Astrocyte (in vitro differentiated cells and primary cell): ENCODE data around the gene CPO.

Experiments used
- EZH2 ChIP-seq: IDR thresholded peaks from 2 replicates; pipeline ENCODE4 v1.6.1; 2012; ENCODE audit warnings: mild to moderate bottlenecking, low read length, inconsistent platforms; ENCODE audit not compliant: insufficient read depth
- TF ChIP-seq, protein P1 (sequence below): IDR thresholded peaks from 2 replicates; pipeline ENCODE4 v1.5.1; 2011; ENCODE audit warnings: low read depth, mild to moderate bottlenecking, inconsistent platforms, low read length, moderate library complexity; ENCODE audit not compliant: insufficient read depth

DNA sequence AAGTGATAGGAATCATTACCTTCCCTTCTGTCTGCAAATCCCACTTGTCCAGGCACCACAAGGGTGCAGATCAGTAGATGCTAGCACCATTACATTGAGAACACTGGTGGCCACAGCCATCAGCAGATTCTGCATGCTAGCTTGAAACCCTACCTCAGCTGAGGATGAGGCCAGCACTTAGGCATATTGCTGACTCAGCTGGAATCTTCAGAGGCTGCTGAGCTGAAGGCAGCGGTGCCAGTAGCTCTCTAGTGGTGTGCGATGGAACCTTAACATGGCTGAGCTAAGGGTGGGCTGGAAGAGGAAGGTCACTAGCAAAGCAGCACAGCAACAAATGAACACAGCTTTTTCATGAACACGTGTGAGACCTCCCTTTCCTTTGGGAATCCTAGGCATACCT, 19.0 kb upstream of the CPO start:
- TF ChIP-seq EZH2 = no peak
- TF ChIP-seq, protein P1, sequence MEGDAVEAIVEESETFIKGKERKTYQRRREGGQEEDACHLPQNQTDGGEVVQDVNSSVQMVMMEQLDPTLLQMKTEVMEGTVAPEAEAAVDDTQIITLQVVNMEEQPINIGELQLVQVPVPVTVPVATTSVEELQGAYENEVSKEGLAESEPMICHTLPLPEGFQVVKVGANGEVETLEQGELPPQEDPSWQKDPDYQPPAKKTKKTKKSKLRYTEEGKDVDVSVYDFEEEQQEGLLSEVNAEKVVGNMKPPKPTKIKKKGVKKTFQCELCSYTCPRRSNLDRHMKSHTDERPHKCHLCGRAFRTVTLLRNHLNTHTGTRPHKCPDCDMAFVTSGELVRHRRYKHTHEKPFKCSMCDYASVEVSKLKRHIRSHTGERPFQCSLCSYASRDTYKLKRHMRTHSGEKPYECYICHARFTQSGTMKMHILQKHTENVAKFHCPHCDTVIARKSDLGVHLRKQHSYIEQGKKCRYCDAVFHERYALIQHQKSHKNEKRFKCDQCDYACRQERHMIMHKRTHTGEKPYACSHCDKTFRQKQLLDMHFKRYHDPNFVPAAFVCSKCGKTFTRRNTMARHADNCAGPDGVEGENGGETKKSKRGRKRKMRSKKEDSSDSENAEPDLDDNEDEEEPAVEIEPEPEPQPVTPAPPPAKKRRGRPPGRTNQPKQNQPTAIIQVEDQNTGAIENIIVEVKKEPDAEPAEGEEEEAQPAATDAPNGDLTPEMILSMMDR = no peak
